Right lobe of liver (tissue), 4 donors: Measurements from ENCODE around the gene NTN1.

ENCODE experiments used
- POLR2A ChIP-seq: fragments of 450-650 bp; IDR thresholded peaks from one replicate; pipeline ENCODE4 v1.6.1; 2017; ENCODE audit warnings: antibody characterized with exemption, mild to moderate bottlenecking
- TF ChIP-seq, protein P1 (sequence below), 4 donors: fragments of 200-600 bp in 3 of 4; fragments of 450-650 bp in 1 of 4; IDR thresholded peaks; one replicate each; pipeline versions ENCODE4 v1.5.1 to v1.8.0; 2016 to 2022; ENCODE audit warnings: antibody characterized with exemption in 4 of 4, mild to moderate bottlenecking in 2 of 4
- donor health status: DM: no; HTN: no; CAD: no.
- donor health status: DM: no; HTN: no; CAD: no.
- donor health status: DM: no; HTN: yes; CAD: no.

- no peak for TF ChIP-seq POLR2A
- TF ChIP-seq, protein P1, sequence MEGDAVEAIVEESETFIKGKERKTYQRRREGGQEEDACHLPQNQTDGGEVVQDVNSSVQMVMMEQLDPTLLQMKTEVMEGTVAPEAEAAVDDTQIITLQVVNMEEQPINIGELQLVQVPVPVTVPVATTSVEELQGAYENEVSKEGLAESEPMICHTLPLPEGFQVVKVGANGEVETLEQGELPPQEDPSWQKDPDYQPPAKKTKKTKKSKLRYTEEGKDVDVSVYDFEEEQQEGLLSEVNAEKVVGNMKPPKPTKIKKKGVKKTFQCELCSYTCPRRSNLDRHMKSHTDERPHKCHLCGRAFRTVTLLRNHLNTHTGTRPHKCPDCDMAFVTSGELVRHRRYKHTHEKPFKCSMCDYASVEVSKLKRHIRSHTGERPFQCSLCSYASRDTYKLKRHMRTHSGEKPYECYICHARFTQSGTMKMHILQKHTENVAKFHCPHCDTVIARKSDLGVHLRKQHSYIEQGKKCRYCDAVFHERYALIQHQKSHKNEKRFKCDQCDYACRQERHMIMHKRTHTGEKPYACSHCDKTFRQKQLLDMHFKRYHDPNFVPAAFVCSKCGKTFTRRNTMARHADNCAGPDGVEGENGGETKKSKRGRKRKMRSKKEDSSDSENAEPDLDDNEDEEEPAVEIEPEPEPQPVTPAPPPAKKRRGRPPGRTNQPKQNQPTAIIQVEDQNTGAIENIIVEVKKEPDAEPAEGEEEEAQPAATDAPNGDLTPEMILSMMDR (IDR thresholded peaks at IDR 0.05), result no peak
These were observed 36.1 kb upstream of the NTN1 start for GRCh38 chr17:8985054-8985701.
